ENCODE results near the gene MUC5B. TPM values are rescaled to one million over a fixed set of nuclear protein-coding genes. Genes with fewer than 3 reads are reported as not detected.

MUC5B gene
- total RNA-seq, 1 donor from 2014 or later: 57.5 TPM

DNA sequence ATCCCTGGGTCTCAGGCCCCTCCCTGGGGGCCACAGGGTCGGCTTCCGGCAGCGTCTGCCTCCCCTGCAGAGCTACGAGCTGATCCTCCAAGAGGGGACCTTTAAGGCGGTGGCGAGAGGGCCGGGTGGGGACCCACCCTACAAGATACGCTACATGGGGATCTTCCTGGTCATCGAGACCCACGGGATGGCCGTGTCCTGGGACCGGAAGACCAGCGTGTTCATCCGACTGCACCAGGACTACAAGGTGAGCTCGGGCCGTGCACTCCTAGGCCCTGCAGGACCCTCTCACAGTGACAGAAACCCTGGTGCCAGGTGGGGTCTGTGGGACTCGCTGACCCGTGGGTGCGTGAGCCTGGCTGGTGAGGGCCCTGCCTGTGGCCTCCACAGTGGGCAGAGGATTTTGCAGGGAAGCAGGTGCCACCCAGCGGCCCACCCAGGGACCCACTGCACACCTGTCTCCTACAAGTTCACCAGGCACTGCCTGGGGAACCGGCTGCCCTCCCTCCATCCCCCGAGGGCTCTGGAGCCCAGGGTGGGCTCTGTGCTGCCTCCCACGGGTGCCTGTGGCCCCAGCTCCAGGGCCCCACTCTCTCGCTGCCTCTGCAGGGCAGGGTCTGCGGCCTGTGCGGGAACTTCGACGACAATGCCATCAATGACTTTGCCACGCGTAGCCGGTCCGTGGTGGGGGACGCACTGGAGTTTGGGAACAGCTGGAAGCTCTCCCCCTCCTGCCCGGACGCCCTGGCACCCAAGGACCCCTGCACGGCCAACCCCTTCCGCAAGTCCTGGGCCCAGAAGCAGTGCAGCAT lies 13.7 kb downstream of the MUC5B start:
- Histone ChIP-seq H3K4me1 (no peaks in the 10 kb centered on the region), H3K4me3 (no peak overlapping the region), H3K27me3 (ENCODE audit: low read depth) (no peaks in the 10 kb centered on the region), H3K36me3 (no peaks in the 10 kb centered on the region), H3K27ac (no peak overlapping the region), H3K9me3 (no peaks in the 10 kb centered on the region)
- ATAC-seq: no peak
- DNase-seq: no peak
- intact Hi-C loops (cut with DNase I): no loop called here
- TF ChIP-seq, protein P1, sequence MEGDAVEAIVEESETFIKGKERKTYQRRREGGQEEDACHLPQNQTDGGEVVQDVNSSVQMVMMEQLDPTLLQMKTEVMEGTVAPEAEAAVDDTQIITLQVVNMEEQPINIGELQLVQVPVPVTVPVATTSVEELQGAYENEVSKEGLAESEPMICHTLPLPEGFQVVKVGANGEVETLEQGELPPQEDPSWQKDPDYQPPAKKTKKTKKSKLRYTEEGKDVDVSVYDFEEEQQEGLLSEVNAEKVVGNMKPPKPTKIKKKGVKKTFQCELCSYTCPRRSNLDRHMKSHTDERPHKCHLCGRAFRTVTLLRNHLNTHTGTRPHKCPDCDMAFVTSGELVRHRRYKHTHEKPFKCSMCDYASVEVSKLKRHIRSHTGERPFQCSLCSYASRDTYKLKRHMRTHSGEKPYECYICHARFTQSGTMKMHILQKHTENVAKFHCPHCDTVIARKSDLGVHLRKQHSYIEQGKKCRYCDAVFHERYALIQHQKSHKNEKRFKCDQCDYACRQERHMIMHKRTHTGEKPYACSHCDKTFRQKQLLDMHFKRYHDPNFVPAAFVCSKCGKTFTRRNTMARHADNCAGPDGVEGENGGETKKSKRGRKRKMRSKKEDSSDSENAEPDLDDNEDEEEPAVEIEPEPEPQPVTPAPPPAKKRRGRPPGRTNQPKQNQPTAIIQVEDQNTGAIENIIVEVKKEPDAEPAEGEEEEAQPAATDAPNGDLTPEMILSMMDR (IDR thresholded peaks at IDR 0.05): no peak

DNA sequence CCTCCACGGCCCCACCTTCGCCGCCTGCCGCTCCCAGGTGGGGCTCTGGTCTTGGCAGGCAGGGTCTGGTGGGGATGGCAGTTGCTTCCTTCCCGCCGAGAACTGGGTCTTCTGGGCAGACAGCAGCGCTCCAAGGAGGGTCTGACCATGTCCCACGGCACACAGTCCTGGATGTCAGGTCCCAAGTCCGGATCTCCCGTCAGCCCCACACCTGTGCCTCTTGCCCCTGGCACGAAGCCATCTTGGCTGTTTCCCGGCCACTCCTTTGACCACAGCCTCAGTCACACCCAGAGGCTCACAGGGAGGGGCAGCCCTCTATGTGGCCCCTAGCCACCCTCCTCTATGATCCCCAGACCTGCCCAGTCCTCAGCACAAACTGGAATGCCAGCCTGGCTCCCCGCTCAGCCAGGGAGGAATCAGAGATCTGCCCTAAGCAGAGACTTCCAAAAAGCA lies 14.3 kb downstream of the MUC5B start:
- ATAC-seq (no peak), DNase-seq (peak; percentile 45)
- Histone ChIP-seq H3K36me3 (no peaks in the 10 kb centered on the region), H3K4me1 (no peaks in the 10 kb centered on the region), H3K27me3 (ENCODE audit: low read depth) (no peaks in the 10 kb centered on the region), H3K9me3 (no peaks in the 10 kb centered on the region), H3K27ac (no peak overlapping the region), H3K4me3 (no peak overlapping the region)
- intact Hi-C loops (cut with DNase I): no loop called here
- TF ChIP-seq, protein P1 (IDR thresholded peaks at IDR 0.05): no peak

DNA sequence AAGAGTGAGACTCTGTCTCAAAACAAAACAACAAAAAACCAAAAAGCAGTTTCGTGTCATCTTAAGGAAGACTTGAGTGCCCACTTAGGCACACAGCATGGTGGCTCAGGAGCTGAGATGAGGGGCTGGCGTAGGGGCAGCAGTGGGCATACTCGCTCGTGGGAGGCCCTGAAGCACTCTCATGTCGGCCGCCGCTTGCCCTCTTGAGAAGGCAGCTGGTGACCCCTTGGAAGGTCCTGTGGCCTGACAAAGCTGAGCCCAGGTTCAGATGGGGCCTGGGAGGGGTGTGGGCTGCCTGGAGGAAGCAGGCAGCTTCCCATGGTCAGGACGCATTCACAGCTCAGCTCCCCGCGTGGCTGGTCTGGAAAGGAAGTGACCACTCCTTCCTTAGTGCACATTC lies 15.0 kb downstream of the MUC5B start:
- Histone ChIP-seq H3K27ac (no peak overlapping the region), H3K4me3 (no peak overlapping the region), H3K27me3 (ENCODE audit: low read depth) (no peaks in the 10 kb centered on the region), H3K36me3 (no peaks in the 10 kb centered on the region), H3K4me1 (no peaks in the 10 kb centered on the region), H3K9me3 (no peaks in the 10 kb centered on the region)
- TF ChIP-seq, protein P1 (IDR thresholded peaks at IDR 0.05): no peak
- intact Hi-C loops (cut with DNase I): no loop called here
- ATAC-seq: no peak
- no peak for DNase-seq

DNA sequence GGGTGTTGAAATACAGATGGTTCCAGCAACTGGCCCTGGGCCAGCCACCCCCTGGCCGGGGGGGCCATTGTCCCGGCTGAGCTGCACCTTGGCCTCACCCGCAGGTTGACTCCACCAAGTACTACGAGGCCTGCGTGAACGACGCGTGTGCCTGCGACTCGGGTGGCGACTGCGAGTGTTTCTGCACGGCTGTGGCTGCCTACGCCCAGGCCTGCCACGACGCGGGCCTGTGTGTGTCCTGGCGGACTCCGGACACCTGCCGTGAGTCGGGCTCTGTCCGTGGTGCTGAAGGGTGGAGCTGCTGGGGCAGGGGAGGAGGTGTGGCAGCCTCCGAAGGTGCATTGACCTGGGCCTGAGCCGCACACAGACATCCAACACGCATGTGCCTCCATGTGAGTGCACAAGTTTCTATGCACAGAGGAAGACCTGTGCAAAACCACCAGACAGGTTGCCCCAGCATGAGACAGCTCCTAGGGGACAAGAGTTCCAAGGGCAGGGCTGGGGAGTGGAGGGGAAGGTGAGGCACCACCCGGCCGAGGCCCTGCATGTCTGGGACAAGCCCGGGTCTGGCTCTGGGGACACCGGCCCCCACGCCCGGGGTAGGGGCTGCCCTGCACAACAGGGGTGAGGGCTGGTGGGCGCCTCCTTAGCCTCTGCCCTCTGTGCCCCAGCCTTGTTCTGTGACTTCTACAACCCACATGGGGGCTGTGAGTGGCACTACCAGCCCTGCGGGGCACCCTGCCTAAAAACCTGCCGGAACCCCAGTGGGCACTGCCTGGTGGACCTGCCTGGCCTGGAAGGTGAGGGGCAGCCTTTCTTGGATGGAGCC lies 16.1 kb downstream of the MUC5B start:
- Histone ChIP-seq H3K4me1 (no peaks in the 10 kb centered on the region), H3K27ac (no peak overlapping the region), H3K4me3 (no peak overlapping the region), H3K27me3 (ENCODE audit: low read depth) (no peaks in the 10 kb centered on the region), H3K36me3 (no peaks in the 10 kb centered on the region), H3K9me3 (no peaks in the 10 kb centered on the region)
- intact Hi-C loops (cut with DNase I): no loop called here
- ATAC-seq (peak; percentile 19 to 21), DNase-seq (no peak)
- TF ChIP-seq, protein P1 (IDR thresholded peaks at IDR 0.05): no peak

DNA sequence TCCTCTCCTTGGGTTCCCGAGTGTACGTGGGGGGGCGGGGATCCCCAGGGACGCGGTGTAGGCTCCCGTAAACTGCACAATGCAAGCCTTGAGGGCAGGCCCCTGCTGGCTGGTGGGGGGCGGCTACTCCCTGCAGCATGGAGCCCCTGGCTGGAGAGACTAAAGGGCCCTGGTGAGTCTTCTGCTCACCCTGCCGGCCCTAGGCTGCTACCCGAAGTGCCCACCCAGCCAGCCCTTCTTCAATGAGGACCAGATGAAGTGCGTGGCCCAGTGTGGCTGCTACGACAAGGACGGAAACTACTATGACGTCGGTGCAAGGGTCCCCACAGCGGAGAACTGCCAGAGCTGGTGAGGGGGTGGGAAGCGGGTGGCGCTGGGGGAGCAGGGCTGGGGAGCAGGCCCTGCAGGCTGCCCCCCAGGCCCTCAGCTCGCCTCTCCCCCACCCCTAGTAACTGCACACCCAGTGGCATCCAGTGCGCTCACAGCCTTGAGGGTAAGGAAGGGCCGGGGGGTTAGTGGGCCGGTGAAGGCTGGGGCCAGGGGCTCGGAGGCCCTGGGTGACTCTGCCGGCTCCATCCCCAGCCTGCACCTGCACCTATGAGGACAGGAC lies 16.8 kb downstream of the MUC5B start:
- Histone ChIP-seq H3K4me1 (no peaks in the 10 kb centered on the region), H3K27me3 (ENCODE audit: low read depth) (no peaks in the 10 kb centered on the region), H3K36me3 (no peaks in the 10 kb centered on the region), H3K9me3 (no peaks in the 10 kb centered on the region), H3K27ac (no peak overlapping the region), H3K4me3 (no peak overlapping the region)
- intact Hi-C loops (cut with DNase I): no loop called here
- TF ChIP-seq, protein P1 (IDR thresholded peaks at IDR 0.05): no peak
- DNase-seq (no peak), ATAC-seq (no peak)
